H9 (cell line): ENCODE measurements around the gene CACNB2. TPM values are rescaled to one million over a fixed set of nuclear protein-coding genes. Genes with fewer than 3 reads are reported as not detected.

ENCODE experiments used
- DNase-seq: peaks from one replicate; pipeline ENCODE4 v3.0.0-alpha.2; 2017
- H2AFZ ChIP-seq: one replicate; pipeline ENCODE4 v1.6.1; 2013; ENCODE audit warnings: mild to moderate bottlenecking, low read length, control low read depth, moderate library complexity
- H2AK5ac ChIP-seq: 2 replicates; pipeline ENCODE4 v1.6.1; 2013; ENCODE audit warnings: low read length, control low read depth, mixed read lengths; ENCODE audit not compliant: insufficient read length
- H2BK120ac ChIP-seq: one replicate; pipeline ENCODE4 v1.6.1; 2013; ENCODE audit warnings: low read depth, mild to moderate bottlenecking, low read length, control low read depth, inconsistent platforms; ENCODE audit not compliant: poor library complexity, severe bottlenecking
- H2BK12ac ChIP-seq: 2 replicates; pipeline ENCODE4 v1.6.1; 2013; ENCODE audit warnings: low read length, control low read depth, mixed read lengths, low read depth; ENCODE audit not compliant: insufficient read length
- H2BK15ac ChIP-seq: 2 replicates; pipeline ENCODE4 v1.6.1; 2013; ENCODE audit warnings: low read depth, low read length, control low read depth
- H2BK20ac ChIP-seq: one replicate; pipeline ENCODE4 v1.6.1; 2013; ENCODE audit warnings: low read depth, mild to moderate bottlenecking, low read length, control low read depth, inconsistent platforms; ENCODE audit not compliant: poor library complexity, severe bottlenecking
- H2BK5ac ChIP-seq: 2 replicates; pipeline ENCODE4 v1.6.1; 2013; ENCODE audit warnings: low read length, control low read depth, mixed read lengths; ENCODE audit not compliant: insufficient read length
- H3K14ac ChIP-seq: 2 replicates; pipeline ENCODE4 v1.6.1; 2013; ENCODE audit warnings: low read length, control low read depth; ENCODE audit not compliant: insufficient read depth
- H3K18ac ChIP-seq: 2 replicates; pipeline ENCODE4 v1.6.1; 2013; ENCODE audit warnings: low read depth, mild to moderate bottlenecking, mixed read lengths, low read length, control low read depth; ENCODE audit not compliant: insufficient read length
- H3K23ac ChIP-seq: 2 replicates; pipeline ENCODE4 v1.6.1; 2013; ENCODE audit warnings: low read length, control low read depth, mixed read lengths, low read depth; ENCODE audit not compliant: insufficient read length
- H3K23me2 ChIP-seq: 2 replicates; pipeline ENCODE4 v1.6.1; 2013; ENCODE audit warnings: low read depth, mild to moderate bottlenecking, mixed read lengths, low read length, control low read depth; ENCODE audit not compliant: insufficient read length, poor library complexity, severe bottlenecking
- H3K27ac ChIP-seq: 2 replicates; pipeline ENCODE4 v1.5.1; 2013; ENCODE audit warnings: low read length, control low read depth, mixed read lengths, low read depth; ENCODE audit not compliant: insufficient read length
- H3K27me3 ChIP-seq: 2 replicates; pipeline ENCODE4 v1.6.1; 2013; ENCODE audit warnings: low read length, control low read depth, inconsistent platforms; ENCODE audit not compliant: insufficient read depth
- H3K4ac ChIP-seq: 2 replicates; pipeline ENCODE4 v1.6.1; 2013; ENCODE audit warnings: low read depth, mild to moderate bottlenecking, control low read depth, inconsistent platforms, low read length, moderate library complexity
- H3K4me1 ChIP-seq: 2 replicates; pipeline ENCODE4 v1.6.1; 2013; ENCODE audit warnings: low read length, control low read depth, inconsistent platforms; ENCODE audit not compliant: insufficient read depth
- H3K4me2 ChIP-seq: 2 replicates; pipeline ENCODE4 v1.6.1; 2013; ENCODE audit warnings: low read length, control low read depth, mixed read lengths; ENCODE audit not compliant: insufficient read length, insufficient read depth
- H3K56ac ChIP-seq: 2 replicates; pipeline ENCODE4 v1.6.1; 2013; ENCODE audit warnings: low read depth, mild to moderate bottlenecking, mixed read lengths, low read length, control low read depth; ENCODE audit not compliant: insufficient read length
- H3K79me1 ChIP-seq: 2 replicates; pipeline ENCODE4 v1.6.1; 2013; ENCODE audit warnings: low read depth, mild to moderate bottlenecking, moderate library complexity, low read length, control low read depth, inconsistent platforms; ENCODE audit not compliant: insufficient read depth, poor library complexity, severe bottlenecking
- H3K79me2 ChIP-seq: 2 replicates; pipeline ENCODE4 v1.6.1; 2013; ENCODE audit warnings: low read length, control low read depth, inconsistent platforms; ENCODE audit not compliant: insufficient read depth
- H3K9ac ChIP-seq: 2 replicates; pipeline ENCODE4 v1.6.1; 2013; ENCODE audit warnings: low read length, control low read depth, mixed read lengths; ENCODE audit not compliant: insufficient read length; ENCODE audit errors: extremely low read depth
- H3K9me3 ChIP-seq: one replicate; pipeline ENCODE4 v1.6.1; 2013; ENCODE audit warnings: low read depth, low read length, inconsistent platforms; ENCODE audit not compliant: control insufficient read depth
- H3T11ph ChIP-seq: one replicate; pipeline ENCODE4 v1.6.1; 2013; ENCODE audit warnings: mild to moderate bottlenecking, low read length, control low read depth, inconsistent platforms
- H4K20me1 ChIP-seq: one replicate; pipeline ENCODE4 v1.6.1; 2013; ENCODE audit not compliant: control insufficient read depth, insufficient read length, insufficient read depth
- H4K5ac ChIP-seq: 2 replicates; pipeline ENCODE4 v1.6.1; 2013; ENCODE audit warnings: low read depth, mild to moderate bottlenecking, mixed read lengths, low read length, control low read depth; ENCODE audit not compliant: insufficient read length
- H4K8ac ChIP-seq: replicated peaks from 2 replicates; pipeline ENCODE4 v1.6.1; 2013; ENCODE audit warnings: low read length, control low read depth, mixed read lengths, low read depth; ENCODE audit not compliant: insufficient read length
- H4K91ac ChIP-seq: 2 replicates; pipeline ENCODE4 v1.6.1; 2013; ENCODE audit warnings: low read depth, mild to moderate bottlenecking, moderate library complexity, mixed read lengths, low read length, control low read depth; ENCODE audit not compliant: insufficient read length
- H3K27ac Mint-ChIP-seq, 3 experiments: 2 replicates in 2 of 3; 3 replicates in 1 of 3; pipeline ENCODE4 v1.8.0; 2020 to 2021; ENCODE audit warnings: mixed read lengths in 3 of 3, mild to moderate bottlenecking in 1 of 3, moderate library complexity in 1 of 3
- H3K27me3 Mint-ChIP-seq: 2 replicates; pipeline ENCODE4 v1.8.0; 2021; ENCODE audit warnings: low read depth, mild to moderate bottlenecking, moderate library complexity, mixed read lengths
- H3K36me3 Mint-ChIP-seq, 3 experiments: 2 replicates in 2 of 3; 3 replicates in 1 of 3; pipeline ENCODE4 v1.8.0; 2020 to 2021; ENCODE audit warnings: low read depth in 3 of 3, mixed read lengths in 3 of 3; ENCODE audit not compliant: insufficient read depth in 1 of 3
- H3K4me1 Mint-ChIP-seq, 2 experiments: 2 replicates each; pipeline ENCODE4 v1.8.0; 2020; ENCODE audit warnings: mixed read lengths in 2 of 2
- H3K4me3 Mint-ChIP-seq, 2 experiments: 2 replicates in 1 of 2; 3 replicates in 1 of 2; pipeline ENCODE4 v1.8.0; 2020 to 2021; ENCODE audit warnings: mild to moderate bottlenecking in 2 of 2, mixed read lengths in 2 of 2, moderate library complexity in 1 of 2
- H3K9me3 Mint-ChIP-seq, 2 experiments: 2 replicates in 1 of 2; 3 replicates in 1 of 2; pipeline ENCODE4 v1.8.0; 2020; ENCODE audit warnings: mild to moderate bottlenecking in 2 of 2, mixed read lengths in 2 of 2, moderate library complexity in 1 of 2
- WGBS: extraction: QIAGEN DNeasy Blood & Tissue Kit; methylation state at CpG from one replicate; pipeline ENCODE4 v1.1.7; 2013; ENCODE audit warnings: missing lambda C conversion rate, low lambda C conversion rate, mixed read lengths; ENCODE audit not compliant: insufficient read length; ENCODE audit errors: extremely low coverage; 5-methylcytosine and 5-hydroxymethylcytosine counted together
- total RNA-seq: library from RNA; stranded (reverse); gene quantifications from 2 replicates; pipeline ENCODE4 v1.2.1, GENCODE V29; 2021
- TF ChIP-seq, protein P1 (sequence below): fragments of 200-600 bp; sonication (generic); conservative IDR thresholded peaks from 3 replicates; pipeline ENCODE4 v1.8.0; 2021; ENCODE audit warnings: antibody characterized with exemption, mild to moderate bottlenecking

CACNB2 gene
- total RNA-seq, 1 experiment from 2014 or later: 2.6 TPM

DNA sequence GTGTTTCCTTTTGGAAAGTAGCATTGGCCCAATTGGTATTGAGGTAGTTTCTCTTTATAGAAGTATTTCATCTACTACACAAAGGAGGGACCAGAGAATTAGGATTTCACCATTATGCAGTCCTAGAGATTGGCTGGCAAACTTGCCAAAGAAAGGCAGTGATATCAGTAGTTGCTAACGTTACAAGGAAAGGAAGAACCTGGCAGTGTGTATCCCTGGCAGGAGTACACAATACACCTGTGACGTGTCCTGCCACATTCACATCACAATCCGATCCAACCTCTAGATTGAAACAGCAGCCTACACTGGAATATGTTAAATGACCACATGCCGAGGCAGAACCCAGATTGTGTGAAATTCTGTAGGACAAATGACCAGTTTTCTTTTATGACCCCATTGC is 81.7 kb downstream of the CACNB2 start:
- H3K79me1 ChIP-seq: no peaks in the 10 kb centered on the region
- H3K27ac ChIP-seq: no peak overlapping the region
- no peaks in the 10 kb centered on the region for H3K9me3 Mint-ChIP-seq
- H2BK120ac ChIP-seq: no peak overlapping the region
- H3K4me1 Mint-ChIP-seq: peaks cover 20 to 22% of the 10 kb centered on the region in 2 experiments
- H2BK15ac ChIP-seq: no peak overlapping the region
- H3K27me3 ChIP-seq: no peaks in the 10 kb centered on the region
- no peak overlapping the region for H2BK12ac ChIP-seq
- H3K23me2 ChIP-seq: no peaks in the 10 kb centered on the region
- no peaks in the 10 kb centered on the region for H3K4me1 ChIP-seq
- no peak overlapping the region for H4K5ac ChIP-seq
- no peaks in the 10 kb centered on the region for H3K79me2 ChIP-seq
- no peaks in the 10 kb centered on the region for H4K20me1 ChIP-seq
- no peak overlapping the region for H2BK20ac ChIP-seq
- H3K9me3 ChIP-seq: no peaks in the 10 kb centered on the region
- H3K9ac ChIP-seq: no peak overlapping the region
- no CpG with 5 or more reads among the region's 4 CpGs for WGBS
- no peak overlapping the region for H2AK5ac ChIP-seq
- H3K56ac ChIP-seq: no peak overlapping the region
- H3T11ph ChIP-seq: no peak overlapping the region
- no peak overlapping the region for H3K23ac ChIP-seq
- no peak overlapping the region for H2BK5ac ChIP-seq
- H4K91ac ChIP-seq: no peak overlapping the region
- H3K18ac ChIP-seq: no peak overlapping the region
- no peak overlapping the region for H4K8ac ChIP-seq
- H3K27me3 Mint-ChIP-seq: peaks cover 1% of the 10 kb centered on the region; the same call in 1 of the 2 replicates
- H3K4ac ChIP-seq: no peak overlapping the region
- H3K4me2 ChIP-seq: no peak overlapping the region
- H2AFZ ChIP-seq: no peak overlapping the region
- DNase-seq: no peak
- H3K4me3 Mint-ChIP-seq: no peak overlapping the region
- H3K27ac Mint-ChIP-seq: peak overlapping the region in 1 of 3 experiments; percentile 23; a peak in 1 of 7 replicates
- no peak overlapping the region for H3K14ac ChIP-seq
- H3K36me3 Mint-ChIP-seq: no peaks in the 10 kb centered on the region
- TF ChIP-seq, protein P1, sequence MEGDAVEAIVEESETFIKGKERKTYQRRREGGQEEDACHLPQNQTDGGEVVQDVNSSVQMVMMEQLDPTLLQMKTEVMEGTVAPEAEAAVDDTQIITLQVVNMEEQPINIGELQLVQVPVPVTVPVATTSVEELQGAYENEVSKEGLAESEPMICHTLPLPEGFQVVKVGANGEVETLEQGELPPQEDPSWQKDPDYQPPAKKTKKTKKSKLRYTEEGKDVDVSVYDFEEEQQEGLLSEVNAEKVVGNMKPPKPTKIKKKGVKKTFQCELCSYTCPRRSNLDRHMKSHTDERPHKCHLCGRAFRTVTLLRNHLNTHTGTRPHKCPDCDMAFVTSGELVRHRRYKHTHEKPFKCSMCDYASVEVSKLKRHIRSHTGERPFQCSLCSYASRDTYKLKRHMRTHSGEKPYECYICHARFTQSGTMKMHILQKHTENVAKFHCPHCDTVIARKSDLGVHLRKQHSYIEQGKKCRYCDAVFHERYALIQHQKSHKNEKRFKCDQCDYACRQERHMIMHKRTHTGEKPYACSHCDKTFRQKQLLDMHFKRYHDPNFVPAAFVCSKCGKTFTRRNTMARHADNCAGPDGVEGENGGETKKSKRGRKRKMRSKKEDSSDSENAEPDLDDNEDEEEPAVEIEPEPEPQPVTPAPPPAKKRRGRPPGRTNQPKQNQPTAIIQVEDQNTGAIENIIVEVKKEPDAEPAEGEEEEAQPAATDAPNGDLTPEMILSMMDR: no peak
